ENCODE measurements around the gene FBXO30.

Gene FBXO30

DNA sequence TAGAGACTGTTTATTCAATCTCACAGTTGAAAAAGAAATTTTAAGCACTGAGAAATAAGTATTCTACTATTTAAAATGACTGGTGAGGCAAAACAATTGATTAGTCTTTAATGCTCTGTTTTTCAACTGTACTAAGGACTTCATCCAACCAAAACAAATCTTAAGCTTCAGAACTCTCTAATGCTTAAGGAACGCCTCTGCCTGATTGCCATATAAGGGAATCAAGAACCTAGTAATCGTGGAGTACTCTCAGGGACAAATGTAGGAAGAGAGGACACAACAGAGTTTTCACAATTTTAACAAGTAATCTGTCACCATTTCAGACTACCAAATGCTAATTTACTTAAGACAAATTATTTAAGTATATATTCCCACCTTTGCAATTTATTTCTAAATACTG is 16.1 kb downstream of the FBXO30 start:
- Histone ChIP-seq H3K27ac (ENCODE audit: extremely low read depth, low read depth, low read length) (no peak overlapping the region), H3K4me1 (ENCODE audit: control insufficient read depth, insufficient read depth, low read length) (no peaks in the 10 kb centered on the region), H3K9me3 (ENCODE audit: control insufficient read depth, insufficient read depth, low read depth, low read length) (no peaks in the 10 kb centered on the region), H3K4me3 (ENCODE audit: low read depth, low read length) (no peak overlapping the region), H3K36me3 (ENCODE audit: control insufficient read depth in 2 of 2, insufficient read depth in 1 of 2, low read length in 2 of 2) (peaks cover 0 to 36% of the 10 kb centered on the region in 2 experiments; a peak in 1 of 3 replicates)
- ChIA-PET POLR2A (no interaction called here), CTCF (no interaction called here)
- TF ChIP-seq ZNF623 (tag by site-specific recombination; IDR thresholded peaks at IDR 0.05) (no peak), EGR2 (tag by site-specific recombination; IDR thresholded peaks at IDR 0.05; ENCODE audit: low read depth) (no peak), ZNF555 (tag by site-specific recombination; conservative IDR thresholded peaks at IDR 0.05) (no peak), ZNF2 (tag by site-specific recombination; IDR thresholded peaks at IDR 0.05) (no peak), ZNF600 (tag by site-specific recombination; IDR thresholded peaks at IDR 0.05) (no peak), ZNF777 (tag by site-specific recombination; IDR thresholded peaks at IDR 0.05; ENCODE audit: borderline replicate concordance) (no peak), ZNF248 (tag by site-specific recombination; IDR thresholded peaks at IDR 0.05) (no peak), ZNF561 (tag by site-specific recombination; IDR thresholded peaks at IDR 0.05; ENCODE audit: borderline replicate concordance) (no peak)

DNA sequence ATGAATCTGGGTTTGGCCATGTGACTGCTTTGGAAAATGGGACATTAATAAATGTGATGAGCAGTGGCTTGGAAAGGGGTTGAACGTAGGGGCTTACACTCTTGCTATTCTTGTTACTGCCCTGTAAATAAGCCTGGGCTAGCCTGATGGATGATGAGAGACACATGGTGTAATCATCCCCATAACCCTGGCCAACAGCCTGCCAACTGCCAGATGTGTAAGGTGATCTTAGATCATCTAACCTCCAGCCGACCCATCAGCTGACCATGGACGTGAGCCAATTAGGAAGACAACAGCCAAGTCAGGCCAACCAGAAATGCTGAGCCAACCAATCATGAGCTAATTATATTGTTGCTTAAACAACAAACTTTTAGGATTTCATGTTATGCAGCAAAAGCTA is 25.2 kb downstream of the FBXO30 start:
- Histone ChIP-seq H3K9me3 (ENCODE audit: control insufficient read depth, insufficient read depth, low read depth, low read length) (no peaks in the 10 kb centered on the region), H3K36me3 (ENCODE audit: control insufficient read depth in 2 of 2, insufficient read depth in 1 of 2, low read length in 2 of 2) (peaks cover 0 to 25% of the 10 kb centered on the region in 2 experiments; a peak in 1 of 3 replicates), H3K4me3 (ENCODE audit: low read depth, low read length) (no peak overlapping the region), H3K27ac (ENCODE audit: extremely low read depth, low read depth, low read length) (no peak overlapping the region), H3K4me1 (ENCODE audit: control insufficient read depth, insufficient read depth, low read length) (no peaks in the 10 kb centered on the region)
- TF ChIP-seq PATZ1 (tag by site-specific recombination; IDR thresholded peaks at IDR 0.05) (no peak), ZNF423 (tag by site-specific recombination; IDR thresholded peaks at IDR 0.05) (no peak), ZNF747 (tag by site-specific recombination; IDR thresholded peaks at IDR 0.05) (no peak), ZNF133 (tag by site-specific recombination; IDR thresholded peaks at IDR 0.05) (no peak), ZNF560 (tag by site-specific recombination; IDR thresholded peaks at IDR 0.05; ENCODE audit: borderline replicate concordance) (no peak), ZNF394 (tag by site-specific recombination; IDR thresholded peaks at IDR 0.05; ENCODE audit: borderline replicate concordance) (no peak), ZNF391 (tag by site-specific recombination; IDR thresholded peaks at IDR 0.05; ENCODE audit: borderline replicate concordance, low read depth) (no peak), ZNF548 (tag by site-specific recombination; IDR thresholded peaks at IDR 0.05) (no peak), SP3 (tag by site-specific recombination; IDR thresholded peaks at IDR 0.05) (no peak), KLF17 (tag by site-specific recombination; IDR thresholded peaks at IDR 0.05) (no peak), ZNF324 (tag by site-specific recombination; IDR thresholded peaks at IDR 0.05) (no peak), AEBP2 (tag by site-specific recombination; IDR thresholded peaks at IDR 0.05; ENCODE audit: borderline replicate concordance) (no peak)
- TF ChIP-seq, protein P1, sequence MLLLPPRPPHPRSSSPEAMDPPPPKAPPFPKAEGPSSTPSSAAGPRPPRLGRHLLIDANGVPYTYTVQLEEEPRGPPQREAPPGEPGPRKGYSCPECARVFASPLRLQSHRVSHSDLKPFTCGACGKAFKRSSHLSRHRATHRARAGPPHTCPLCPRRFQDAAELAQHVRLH (tag by site-specific recombination; IDR thresholded peaks at IDR 0.05) = no peak
- TF ChIP-seq, protein P2, sequence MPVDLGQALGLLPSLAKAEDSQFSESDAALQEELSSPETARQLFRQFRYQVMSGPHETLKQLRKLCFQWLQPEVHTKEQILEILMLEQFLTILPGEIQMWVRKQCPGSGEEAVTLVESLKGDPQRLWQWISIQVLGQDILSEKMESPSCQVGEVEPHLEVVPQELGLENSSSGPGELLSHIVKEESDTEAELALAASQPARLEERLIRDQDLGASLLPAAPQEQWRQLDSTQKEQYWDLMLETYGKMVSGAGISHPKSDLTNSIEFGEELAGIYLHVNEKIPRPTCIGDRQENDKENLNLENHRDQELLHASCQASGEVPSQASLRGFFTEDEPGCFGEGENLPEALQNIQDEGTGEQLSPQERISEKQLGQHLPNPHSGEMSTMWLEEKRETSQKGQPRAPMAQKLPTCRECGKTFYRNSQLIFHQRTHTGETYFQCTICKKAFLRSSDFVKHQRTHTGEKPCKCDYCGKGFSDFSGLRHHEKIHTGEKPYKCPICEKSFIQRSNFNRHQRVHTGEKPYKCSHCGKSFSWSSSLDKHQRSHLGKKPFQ (tag by site-specific recombination; IDR thresholded peaks at IDR 0.05) = no peak
- ChIA-PET POLR2A (no interaction called here), CTCF (no interaction called here)

Measured in HEK293 (cell line).